ENCODE measurements around the gene KANK2.

Gene KANK2

DNA sequence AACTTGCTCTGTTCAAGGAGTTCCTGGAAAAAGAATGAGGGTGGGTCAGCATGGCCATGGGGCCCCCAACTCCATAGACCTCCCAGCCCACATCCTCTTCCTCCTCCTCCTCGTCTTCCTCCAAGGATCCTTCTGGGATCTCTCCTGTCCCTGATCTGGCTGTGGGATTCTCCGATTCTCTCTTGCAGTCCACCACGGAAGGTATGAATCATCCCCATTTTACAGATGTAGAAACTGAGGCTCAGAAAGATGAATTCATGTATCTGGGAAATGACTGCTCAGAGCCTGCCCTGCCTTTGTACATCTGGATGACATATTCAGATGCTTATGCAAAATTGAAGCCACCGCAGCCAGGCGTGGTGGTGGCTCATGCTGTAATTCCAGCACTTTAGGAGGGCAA, 2.2 kb upstream of the KANK2 start:
- Histone ChIP-seq H3K36me3 (ENCODE audit: control insufficient read depth, low read length) (peaks cover 27% of the 10 kb centered on the region), H3K9me2 (replicated peaks; ENCODE audit: control insufficient read depth, low read length) (no peaks in the 10 kb centered on the region), H3K4me1 (ENCODE audit: control insufficient read depth, low read length) (peaks cover 42% of the 10 kb centered on the region), H3K27me3 (ENCODE audit: control insufficient read depth, low read length) (no peaks in the 10 kb centered on the region), H3K79me2 (ENCODE audit: control insufficient read depth, low read length) (peaks cover 26% of the 10 kb centered on the region), H4K20me1 (ENCODE audit: control insufficient read depth, insufficient read depth, low read depth, low read length) (no peaks in the 10 kb centered on the region), H3K4me2 (ENCODE audit: low read length) (no peak overlapping the region), H3K27ac (ENCODE audit: low read depth, low read length) (no peak overlapping the region), H3K9me3 (ENCODE audit: control insufficient read depth, insufficient read depth, low read length) (no peaks in the 10 kb centered on the region), H3K4me3 (ENCODE audit: low read length) (no peak overlapping the region), H3F3A (ENCODE audit: control insufficient read depth, insufficient read depth) (peaks cover 15% of the 10 kb centered on the region)
- TF ChIP-seq EZH2phosphoT487 (IDR thresholded peaks at IDR 0.05; ENCODE audit: borderline replicate concordance, low read length): no peak
- TF ChIP-seq, protein P1, sequence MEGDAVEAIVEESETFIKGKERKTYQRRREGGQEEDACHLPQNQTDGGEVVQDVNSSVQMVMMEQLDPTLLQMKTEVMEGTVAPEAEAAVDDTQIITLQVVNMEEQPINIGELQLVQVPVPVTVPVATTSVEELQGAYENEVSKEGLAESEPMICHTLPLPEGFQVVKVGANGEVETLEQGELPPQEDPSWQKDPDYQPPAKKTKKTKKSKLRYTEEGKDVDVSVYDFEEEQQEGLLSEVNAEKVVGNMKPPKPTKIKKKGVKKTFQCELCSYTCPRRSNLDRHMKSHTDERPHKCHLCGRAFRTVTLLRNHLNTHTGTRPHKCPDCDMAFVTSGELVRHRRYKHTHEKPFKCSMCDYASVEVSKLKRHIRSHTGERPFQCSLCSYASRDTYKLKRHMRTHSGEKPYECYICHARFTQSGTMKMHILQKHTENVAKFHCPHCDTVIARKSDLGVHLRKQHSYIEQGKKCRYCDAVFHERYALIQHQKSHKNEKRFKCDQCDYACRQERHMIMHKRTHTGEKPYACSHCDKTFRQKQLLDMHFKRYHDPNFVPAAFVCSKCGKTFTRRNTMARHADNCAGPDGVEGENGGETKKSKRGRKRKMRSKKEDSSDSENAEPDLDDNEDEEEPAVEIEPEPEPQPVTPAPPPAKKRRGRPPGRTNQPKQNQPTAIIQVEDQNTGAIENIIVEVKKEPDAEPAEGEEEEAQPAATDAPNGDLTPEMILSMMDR (IDR thresholded peaks at IDR 0.05; ENCODE audit: low read depth, low read length, poor library complexity, severe bottlenecking): no peak

- H3F3A ChIP-seq (ENCODE audit: control insufficient read depth, insufficient read depth): peaks cover 19% of the 10 kb centered on the region
- no peaks in the 10 kb centered on the region for H3K9me3 ChIP-seq (ENCODE audit: control insufficient read depth, insufficient read depth, low read length)
- TF ChIP-seq, protein P1 (IDR thresholded peaks at IDR 0.05; ENCODE audit: low read depth, low read length, poor library complexity, severe bottlenecking): no peak
- no peak for TF ChIP-seq EZH2phosphoT487 (IDR thresholded peaks at IDR 0.05; ENCODE audit: borderline replicate concordance, low read length)
- H3K9me2 ChIP-seq (replicated peaks; ENCODE audit: control insufficient read depth, low read length): no peaks in the 10 kb centered on the region
- H3K4me1 ChIP-seq (ENCODE audit: control insufficient read depth, low read length): peaks cover 46% of the 10 kb centered on the region
- no peak overlapping the region for H3K27ac ChIP-seq (ENCODE audit: low read depth, low read length)
- H3K4me3 ChIP-seq (ENCODE audit: low read length): no peak overlapping the region
- H3K36me3 ChIP-seq (ENCODE audit: control insufficient read depth, low read length): peaks cover 32% of the 10 kb centered on the region
- no peaks in the 10 kb centered on the region for H4K20me1 ChIP-seq (ENCODE audit: control insufficient read depth, insufficient read depth, low read depth, low read length)
- no peaks in the 10 kb centered on the region for H3K27me3 ChIP-seq (ENCODE audit: control insufficient read depth, low read length)
- peaks cover 33% of the 10 kb centered on the region for H3K79me2 ChIP-seq (ENCODE audit: control insufficient read depth, low read length)
- H3K4me2 ChIP-seq (ENCODE audit: low read length): no peak overlapping the region
These were observed 1.6 kb upstream of the KANK2 start for GRCh38 chr19:11198769-11199424.

DNA sequence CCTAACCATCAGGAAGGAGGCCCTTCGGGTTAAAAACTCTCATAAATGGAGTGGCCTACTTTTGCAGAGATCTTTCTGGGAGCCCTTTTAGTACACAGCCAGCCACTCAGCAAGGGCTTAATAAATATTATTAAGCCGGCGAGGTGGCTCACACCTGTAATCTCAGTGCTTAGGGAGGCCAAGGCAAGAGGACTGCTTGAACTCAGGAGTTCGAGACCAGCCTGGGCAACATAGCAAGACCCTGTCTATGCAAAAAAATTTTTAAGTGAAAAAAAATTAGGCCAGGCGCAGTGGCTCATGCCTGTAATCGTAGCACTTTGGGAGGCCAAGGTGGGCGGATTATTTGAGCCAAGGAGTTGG, 810 bp upstream of the KANK2 start:
- H3K4me1 ChIP-seq (ENCODE audit: control insufficient read depth, low read length): peaks cover 46% of the 10 kb centered on the region
- H3K4me3 ChIP-seq (ENCODE audit: low read length): peak overlapping the region; percentile 84
- peaks cover 22% of the 10 kb centered on the region for H3F3A ChIP-seq (ENCODE audit: control insufficient read depth, insufficient read depth)
- H3K9me2 ChIP-seq (replicated peaks; ENCODE audit: control insufficient read depth, low read length): no peaks in the 10 kb centered on the region
- H3K4me2 ChIP-seq (ENCODE audit: low read length): peak overlapping the region; percentile 90
- peaks cover 40% of the 10 kb centered on the region for H3K79me2 ChIP-seq (ENCODE audit: control insufficient read depth, low read length)
- peak overlapping the region; percentile 93; the same call in 1 of the 2 replicates for H3K27ac ChIP-seq (ENCODE audit: low read depth, low read length)
- no peaks in the 10 kb centered on the region for H4K20me1 ChIP-seq (ENCODE audit: control insufficient read depth, insufficient read depth, low read depth, low read length)
- peaks cover 40% of the 10 kb centered on the region for H3K36me3 ChIP-seq (ENCODE audit: control insufficient read depth, low read length)
- no peaks in the 10 kb centered on the region for H3K9me3 ChIP-seq (ENCODE audit: control insufficient read depth, insufficient read depth, low read length)
- TF ChIP-seq, protein P1 (IDR thresholded peaks at IDR 0.05; ENCODE audit: low read depth, low read length, poor library complexity, severe bottlenecking): no peak
- TF ChIP-seq EZH2phosphoT487 (IDR thresholded peaks at IDR 0.05; ENCODE audit: borderline replicate concordance, low read length): no peak
- no peaks in the 10 kb centered on the region for H3K27me3 ChIP-seq (ENCODE audit: control insufficient read depth, low read length)
